ENCODE results near the gene IL16. TPM values are rescaled to one million over a fixed set of nuclear protein-coding genes. Genes with fewer than 3 reads are reported as not detected.
"Not testable (repeated sequence)": the region's sequence is repeated elsewhere in the genome, so short reads cannot be mapped to it uniquely, and the experiment has no call there.

The IL16 gene
- total and polyA plus RNA-seq, 2 donors from 2014 or later, result 1.4 to 19.9 TPM

DNA sequence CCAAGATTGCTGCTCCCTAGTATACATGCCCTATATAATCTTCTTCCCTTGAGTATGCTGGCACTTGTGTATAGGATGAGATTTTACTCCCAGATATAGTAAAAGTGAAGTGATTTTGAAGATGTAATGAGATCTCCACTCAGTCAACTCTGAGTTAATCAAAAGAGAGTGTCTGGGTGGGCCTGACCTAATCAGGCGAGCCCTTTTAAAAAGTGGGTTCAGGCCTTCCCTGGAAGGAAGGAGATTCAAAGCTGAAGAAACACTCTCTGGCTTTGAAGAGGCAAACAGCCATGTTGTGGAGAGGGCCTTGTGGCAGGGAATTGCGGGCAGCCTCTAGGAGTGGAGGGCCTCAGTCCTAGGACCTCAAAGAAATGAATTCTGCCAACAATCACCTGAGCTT, 132.8 kb downstream of the IL16 start:
- intact Hi-C loops (cut with DNase I), result no loop called here
- H3K4me1 ChIP-seq (ENCODE audit: control insufficient read depth in 2 of 3, insufficient read depth in 2 of 3, low read depth in 1 of 3, low read length in 3 of 3), result no peaks in the 10 kb centered on the region
- no peaks in the 10 kb centered on the region for H3K9me3 ChIP-seq (ENCODE audit: control insufficient read depth in 2 of 3, insufficient read depth in 1 of 3, low read length in 3 of 3)
- H3K27me3 ChIP-seq (ENCODE audit: control insufficient read depth, insufficient read depth, low read length), result no peaks in the 10 kb centered on the region
- no peak overlapping the region for H3K27ac ChIP-seq (ENCODE audit: low read depth in 2 of 2, low read length in 2 of 2)
- H3K36me3 ChIP-seq (ENCODE audit: control insufficient read depth in 2 of 3, insufficient read depth in 3 of 3, low read length in 3 of 3), result no peaks in the 10 kb centered on the region
- no peak overlapping the region for H3K9ac ChIP-seq (ENCODE audit: low read length in 3 of 3)
- H3K4me3 ChIP-seq (ENCODE audit: low read length in 3 of 3), result no peak overlapping the region
- no peak for FAIRE-seq
- no peak for TF ChIP-seq CTCF (IDR thresholded peaks at IDR 0.05; ENCODE audit: borderline replicate concordance, extremely low read depth, insufficient read depth)
- no peak for DNase-seq

DNA sequence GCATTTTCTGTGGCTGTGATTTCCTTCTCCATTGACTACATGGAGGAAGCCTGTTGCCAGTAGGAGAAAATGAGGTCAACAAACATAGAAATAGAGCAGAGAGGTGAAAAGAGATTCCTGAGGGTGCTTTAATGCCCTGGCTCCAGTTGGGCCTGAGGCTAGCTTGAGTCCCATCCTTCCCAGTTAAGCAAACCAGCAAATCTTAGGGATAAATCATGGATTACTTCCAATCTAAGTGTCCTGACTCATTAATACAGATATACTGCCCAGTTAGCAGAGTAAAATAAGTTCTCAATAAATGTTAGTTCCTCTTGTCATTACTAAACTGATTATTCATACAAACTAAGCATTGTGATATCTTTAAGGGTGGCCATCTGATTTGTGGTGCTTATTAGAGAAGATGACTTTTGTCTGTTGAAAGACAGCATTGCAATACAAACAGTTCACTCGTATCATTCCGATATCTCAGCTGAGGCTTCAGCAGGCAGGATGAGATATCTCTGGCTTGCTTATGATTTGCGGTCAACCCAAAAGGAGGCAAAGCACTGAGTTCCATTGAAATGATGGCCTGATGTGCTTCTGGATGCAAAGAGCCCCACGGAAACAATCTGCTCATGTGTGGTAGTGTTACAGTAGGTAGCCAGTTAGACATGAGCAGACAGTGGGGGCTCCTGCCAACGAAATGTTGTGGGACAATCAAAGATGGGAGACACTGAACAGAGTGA, 133.8 kb downstream of the IL16 start:
- FAIRE-seq, result no peak
- Histone ChIP-seq H3K27ac (ENCODE audit: low read depth in 2 of 2, low read length in 2 of 2) (no peak overlapping the region), H3K9me3 (ENCODE audit: control insufficient read depth in 2 of 3, insufficient read depth in 1 of 3, low read length in 3 of 3) (no peaks in the 10 kb centered on the region), H3K4me3 (ENCODE audit: low read length in 3 of 3) (no peak overlapping the region), H3K27me3 (ENCODE audit: control insufficient read depth, insufficient read depth, low read length) (no peaks in the 10 kb centered on the region), H3K4me1 (ENCODE audit: control insufficient read depth in 2 of 3, insufficient read depth in 2 of 3, low read depth in 1 of 3, low read length in 3 of 3) (no peaks in the 10 kb centered on the region), H3K36me3 (ENCODE audit: control insufficient read depth in 2 of 3, insufficient read depth in 3 of 3, low read length in 3 of 3) (no peaks in the 10 kb centered on the region), H3K9ac (ENCODE audit: low read length in 3 of 3) (no peak overlapping the region)
- intact Hi-C loops (cut with DNase I), result loop anchor here (10.0 kb wide), 1 partner anchor 46 kb away; no protein-coding TSS in a partner anchor
- DNase-seq, result no peak
- TF ChIP-seq CTCF (IDR thresholded peaks at IDR 0.05; ENCODE audit: borderline replicate concordance, extremely low read depth, insufficient read depth), result no peak

- not testable (repeated sequence) for H3K36me3 ChIP-seq (ENCODE audit: control insufficient read depth in 2 of 3, insufficient read depth in 3 of 3, low read length in 3 of 3); H3K4me1 ChIP-seq (ENCODE audit: control insufficient read depth in 2 of 3, insufficient read depth in 2 of 3, low read depth in 1 of 3, low read length in 3 of 3); H3K9me3 ChIP-seq (ENCODE audit: control insufficient read depth in 2 of 3, insufficient read depth in 1 of 3, low read length in 3 of 3); H3K27ac ChIP-seq (ENCODE audit: low read depth in 2 of 2, low read length in 2 of 2); H3K4me3 ChIP-seq (ENCODE audit: low read length in 3 of 3); H3K27me3 ChIP-seq (ENCODE audit: control insufficient read depth, insufficient read depth, low read length); H3K9ac ChIP-seq (ENCODE audit: low read length in 3 of 3); FAIRE-seq
- DNase-seq, result peak in 2 of 5 donors; percentile 19 to 37
- intact Hi-C loops (cut with DNase I), result loop anchor here (10.0 kb wide), 1 partner anchor 46 kb away; no protein-coding TSS in a partner anchor
Measured at GRCh38 chr15:81331141-81331540, 134.5 kb downstream of the IL16 start.

GRCh38 chr15:81331600-81331999, 134.9 kb downstream of the IL16 start:
- H3K27ac ChIP-seq (ENCODE audit: low read depth in 2 of 2, low read length in 2 of 2), result no peak overlapping the region
- DNase-seq (no peak), FAIRE-seq (no peak)
- no peak overlapping the region for H3K4me3 ChIP-seq (ENCODE audit: low read length in 3 of 3)
- no peaks in the 10 kb centered on the region for H3K4me1 ChIP-seq (ENCODE audit: control insufficient read depth in 2 of 3, insufficient read depth in 2 of 3, low read depth in 1 of 3, low read length in 3 of 3)
- no peak for TF ChIP-seq CTCF (IDR thresholded peaks at IDR 0.05; ENCODE audit: borderline replicate concordance, extremely low read depth, insufficient read depth)
- H3K36me3 ChIP-seq (ENCODE audit: control insufficient read depth in 2 of 3, insufficient read depth in 3 of 3, low read length in 3 of 3), result no peaks in the 10 kb centered on the region
- intact Hi-C loops (cut with DNase I), result loop anchor here (10.0 kb wide), 1 partner anchor 47 kb away; no protein-coding TSS in a partner anchor
- no peak overlapping the region for H3K9ac ChIP-seq (ENCODE audit: low read length in 3 of 3)
- H3K27me3 ChIP-seq (ENCODE audit: control insufficient read depth, insufficient read depth, low read length), result no peaks in the 10 kb centered on the region
- H3K9me3 ChIP-seq (ENCODE audit: control insufficient read depth in 2 of 3, insufficient read depth in 1 of 3, low read length in 3 of 3), result no peaks in the 10 kb centered on the region
